Activated T-helper 1 cell treated with anti-CD3 and anti-CD28 coated beads, Interleukin-12 subunit alpha, Interleukin-12 subunit beta, Interleukin-2, Interleukin-4 antibody, amounts not matched to agents 30 ng/mL and 10 ng/mL and 1 ng/mL, durations not matched to agents 14 hours and 24 hours and 36 hours (primary cell): ENCODE results near the gene HTR4. TPM values are rescaled to one million over a fixed set of nuclear protein-coding genes. Genes with fewer than 3 reads are reported as not detected.

Experiments used
- DNase-seq: peaks from one replicate; pipeline ENCODE4 v3.0.0; 2021; ENCODE audit warnings: low spot score
- H3K27ac Mint-ChIP-seq: one replicate; pipeline ENCODE4 v1.8.0; 2021; ENCODE audit warnings: mild to moderate bottlenecking, mixed read lengths
- H3K27me3 Mint-ChIP-seq: one replicate; pipeline ENCODE4 v1.8.0; 2022; ENCODE audit warnings: mild to moderate bottlenecking, moderate library complexity, mixed read lengths; ENCODE audit not compliant: insufficient read depth
- H3K36me3 Mint-ChIP-seq: one replicate; pipeline ENCODE4 v1.8.0; 2021; ENCODE audit warnings: low read depth, mixed read lengths
- H3K4me1 Mint-ChIP-seq: one replicate; pipeline ENCODE4 v1.8.0; 2021; ENCODE audit warnings: low read depth, mixed read lengths
- H3K4me3 Mint-ChIP-seq: one replicate; pipeline ENCODE4 v1.8.0; 2021; ENCODE audit warnings: mild to moderate bottlenecking, moderate library complexity, mixed read lengths
- H3K9me3 Mint-ChIP-seq: one replicate; pipeline ENCODE4 v1.8.0; 2021; ENCODE audit warnings: mixed read lengths
- intact Hi-C: fragments of 100-400 bp; cut with micrococcal nuclease; formaldehyde crosslinking; loops from one replicate; pipeline ENCODE4 v1.15.1; 2024
- total RNA-seq: library from RNA; stranded (reverse); gene quantifications from 2 replicates; pipeline ENCODE4 v1.2.3, GENCODE V29; 2022

The HTR4 gene
- total RNA-seq, 1 donor from 2014 or later: not detected

- Mint-ChIP-seq H3K9me3 (no peaks in the 10 kb centered on the region), H3K27me3 (no peaks in the 10 kb centered on the region), H3K4me3 (no peak overlapping the region), H3K36me3 (no peaks in the 10 kb centered on the region), H3K4me1 (no peaks in the 10 kb centered on the region), H3K27ac (no peak overlapping the region)
- no peak for DNase-seq
- intact Hi-C loops: no loop called here
These were observed 84.4 kb downstream of the HTR4 start for GRCh38 chr5:148569948-148570347.

- DNase-seq: no peak
- Mint-ChIP-seq H3K4me1 (no peaks in the 10 kb centered on the region), H3K9me3 (no peaks in the 10 kb centered on the region), H3K4me3 (no peak overlapping the region), H3K27me3 (peaks cover 3% of the 10 kb centered on the region), H3K27ac (no peak overlapping the region), H3K36me3 (no peaks in the 10 kb centered on the region)
- intact Hi-C loops: no loop called here
These were observed 89.2 kb downstream of the HTR4 start for GRCh38 chr5:148565148-148565547.

- no peaks in the 10 kb centered on the region for H3K36me3 Mint-ChIP-seq
- peaks cover 3% of the 10 kb centered on the region for H3K27me3 Mint-ChIP-seq
- no peak overlapping the region for H3K27ac Mint-ChIP-seq
- DNase-seq: no peak
- H3K9me3 Mint-ChIP-seq: no peaks in the 10 kb centered on the region
- no peaks in the 10 kb centered on the region for H3K4me1 Mint-ChIP-seq
- H3K4me3 Mint-ChIP-seq: no peak overlapping the region
- intact Hi-C loops: no loop called here
These were observed 91.3 kb downstream of the HTR4 start for GRCh38 chr5:148563021-148563420.

- no peaks in the 10 kb centered on the region for H3K36me3 Mint-ChIP-seq
- DNase-seq: no peak
- H3K4me3 Mint-ChIP-seq: no peak overlapping the region
- H3K27ac Mint-ChIP-seq: no peak overlapping the region
- H3K9me3 Mint-ChIP-seq: no peaks in the 10 kb centered on the region
- peaks cover 3% of the 10 kb centered on the region for H3K27me3 Mint-ChIP-seq
- intact Hi-C loops: no loop called here
- H3K4me1 Mint-ChIP-seq: no peaks in the 10 kb centered on the region
These were observed 92.5 kb downstream of the HTR4 start for GRCh38 chr5:148561801-148562311.

- H3K4me3 Mint-ChIP-seq: no peak overlapping the region
- H3K27ac Mint-ChIP-seq: no peak overlapping the region
- DNase-seq: no peak
- no peaks in the 10 kb centered on the region for H3K9me3 Mint-ChIP-seq
- no peaks in the 10 kb centered on the region for H3K4me1 Mint-ChIP-seq
- H3K27me3 Mint-ChIP-seq: peaks cover 3% of the 10 kb centered on the region
- H3K36me3 Mint-ChIP-seq: no peaks in the 10 kb centered on the region
- intact Hi-C loops: no loop called here
These were observed 94.9 kb downstream of the HTR4 start for GRCh38 chr5:148559461-148559860.

- no peaks in the 10 kb centered on the region for H3K36me3 Mint-ChIP-seq
- no peaks in the 10 kb centered on the region for H3K4me1 Mint-ChIP-seq
- H3K4me3 Mint-ChIP-seq: no peak overlapping the region
- H3K9me3 Mint-ChIP-seq: no peaks in the 10 kb centered on the region
- no peak overlapping the region for H3K27ac Mint-ChIP-seq
- H3K27me3 Mint-ChIP-seq: peaks cover 3% of the 10 kb centered on the region
- intact Hi-C loops: no loop called here
- DNase-seq: no peak
These were observed 95.4 kb downstream of the HTR4 start for GRCh38 chr5:148558892-148559291.

- Mint-ChIP-seq H3K36me3 (no peaks in the 10 kb centered on the region), H3K9me3 (no peaks in the 10 kb centered on the region), H3K4me3 (no peak overlapping the region), H3K27ac (no peak overlapping the region), H3K27me3 (peaks cover under 1% of the 10 kb centered on the region), H3K4me1 (no peaks in the 10 kb centered on the region)
- DNase-seq: no peak
- intact Hi-C loops: no loop called here
These were observed 97.5 kb downstream of the HTR4 start for GRCh38 chr5:148556835-148557234.

- H3K4me1 Mint-ChIP-seq: no peaks in the 10 kb centered on the region
- no peak overlapping the region for H3K27ac Mint-ChIP-seq
- peaks cover 3% of the 10 kb centered on the region for H3K27me3 Mint-ChIP-seq
- DNase-seq: no peak
- no peaks in the 10 kb centered on the region for H3K9me3 Mint-ChIP-seq
- H3K36me3 Mint-ChIP-seq: no peaks in the 10 kb centered on the region
- intact Hi-C loops: no loop called here
- no peak overlapping the region for H3K4me3 Mint-ChIP-seq
These were observed 99.7 kb downstream of the HTR4 start for GRCh38 chr5:148554621-148555020.

GRCh38 chr5:148543727-148544126 is 110.6 kb downstream of the HTR4 start:
- Mint-ChIP-seq H3K27me3 (peaks cover 2% of the 10 kb centered on the region), H3K36me3 (no peaks in the 10 kb centered on the region), H3K4me1 (no peaks in the 10 kb centered on the region), H3K4me3 (no peak overlapping the region), H3K9me3 (no peaks in the 10 kb centered on the region), H3K27ac (no peak overlapping the region)
- intact Hi-C loops: no loop called here
- DNase-seq: no peak

- Mint-ChIP-seq H3K4me3 (no peak overlapping the region), H3K36me3 (no peaks in the 10 kb centered on the region), H3K27ac (no peak overlapping the region), H3K9me3 (no peaks in the 10 kb centered on the region), H3K27me3 (peaks cover 2% of the 10 kb centered on the region), H3K4me1 (no peaks in the 10 kb centered on the region)
- intact Hi-C loops: no loop called here
- no peak for DNase-seq
These were observed 111.5 kb downstream of the HTR4 start for GRCh38 chr5:148542812-148543211.

GRCh38 chr5:148541054-148541835 is 113.1 kb downstream of the HTR4 start:
- no peaks in the 10 kb centered on the region for H3K36me3 Mint-ChIP-seq
- no peaks in the 10 kb centered on the region for H3K9me3 Mint-ChIP-seq
- no peak overlapping the region for H3K27ac Mint-ChIP-seq
- H3K4me3 Mint-ChIP-seq: no peak overlapping the region
- no peak for DNase-seq
- peaks cover 4% of the 10 kb centered on the region for H3K27me3 Mint-ChIP-seq
- no peaks in the 10 kb centered on the region for H3K4me1 Mint-ChIP-seq
- intact Hi-C loops: no loop called here

- Mint-ChIP-seq H3K4me3 (no peak overlapping the region), H3K4me1 (no peaks in the 10 kb centered on the region), H3K36me3 (no peaks in the 10 kb centered on the region), H3K27me3 (peaks cover 4% of the 10 kb centered on the region), H3K27ac (no peak overlapping the region), H3K9me3 (no peaks in the 10 kb centered on the region)
- intact Hi-C loops: no loop called here
- no peak for DNase-seq
These were observed 113.7 kb downstream of the HTR4 start for GRCh38 chr5:148540647-148541046.

GRCh38 chr5:148539851-148540250 is 114.5 kb downstream of the HTR4 start:
- intact Hi-C loops: no loop called here
- Mint-ChIP-seq H3K27me3 (peaks cover 10% of the 10 kb centered on the region), H3K27ac (no peak overlapping the region), H3K36me3 (no peaks in the 10 kb centered on the region), H3K4me3 (no peak overlapping the region), H3K4me1 (no peaks in the 10 kb centered on the region), H3K9me3 (no peaks in the 10 kb centered on the region)
- no peak for DNase-seq

GRCh38 chr5:148535190-148535589 is 119.1 kb downstream of the HTR4 start:
- Mint-ChIP-seq H3K27ac (no peak overlapping the region), H3K4me1 (no peaks in the 10 kb centered on the region), H3K9me3 (peaks cover 4% of the 10 kb centered on the region), H3K4me3 (no peak overlapping the region), H3K27me3 (peaks cover 7% of the 10 kb centered on the region), H3K36me3 (no peaks in the 10 kb centered on the region)
- intact Hi-C loops: no loop called here
- no peak for DNase-seq
